HepG2 (cell line): Measurements from ENCODE around the gene CD19. TPM values are rescaled to one million over a fixed set of nuclear protein-coding genes. Genes with fewer than 3 reads are reported as not detected.

Experiments
- ADNP ChIP-seq: sonication (generic); formaldehyde crosslinking; IDR thresholded peaks from 2 replicates; pipeline ENCODE4 v1.4.0; 2020; ENCODE audit warnings: missing genetic modification reagents
- CEBPZ ChIP-seq: IDR thresholded peaks from 2 replicates; pipeline ENCODE4 v1.6.1; 2012; ENCODE audit warnings: low read length, improper control_type of control experiment
- EHMT2 ChIP-seq: fragments of 200-600 bp; sonication (generic); IDR thresholded peaks from 2 replicates; pipeline ENCODE4 v1.7.0; 2017; ENCODE audit warnings: antibody characterized with exemption, low read depth, low read length, borderline replicate concordance
- HNF4G ChIP-seq, 2 experiments: sonication (generic) in 1 of 2; formaldehyde crosslinking in 1 of 2; IDR thresholded peaks; 2 replicates each; pipeline versions ENCODE4 v1.4.0 to v1.6.1; 2011 to 2020; ENCODE audit warnings: borderline replicate concordance in 2 of 2, low read depth in 2 of 2, mild to moderate bottlenecking in 2 of 2, low read length in 1 of 2, missing genetic modification reagents in 1 of 2, moderate library complexity in 1 of 2
- MTA3 ChIP-seq: sonication (generic); formaldehyde crosslinking; IDR thresholded peaks from 2 replicates; pipeline ENCODE4 v1.4.0; 2020; ENCODE audit warnings: missing genetic modification reagents
- NR0B2 ChIP-seq: sonication (generic); formaldehyde crosslinking; IDR thresholded peaks from 2 replicates; pipeline ENCODE4 v1.4.0; 2020; ENCODE audit warnings: mild to moderate bottlenecking, missing genetic modification reagents
- PRMT3 ChIP-seq: sonication (generic); formaldehyde crosslinking; IDR thresholded peaks from 2 replicates; pipeline ENCODE4 v1.8.1; 2022; ENCODE audit warnings: low read depth, mild to moderate bottlenecking, moderate library complexity, missing genetic modification reagents, borderline replicate concordance
- REXO4 ChIP-seq: sonication (generic); formaldehyde crosslinking; IDR thresholded peaks from 2 replicates; pipeline ENCODE4 v1.8.0; 2022; ENCODE audit warnings: missing genetic modification reagents, mild to moderate bottlenecking, borderline replicate concordance
- SIX4 ChIP-seq: sonication (generic); formaldehyde crosslinking; IDR thresholded peaks from 2 replicates; pipeline ENCODE4 v1.4.0; 2020; ENCODE audit warnings: missing genetic modification reagents
- SMAD1 ChIP-seq: sonication (generic); formaldehyde crosslinking; IDR thresholded peaks from 2 replicates; pipeline ENCODE4 v1.4.0; 2020; ENCODE audit warnings: missing genetic modification reagents, low read depth, mild to moderate bottlenecking, borderline replicate concordance
- ZBTB21 ChIP-seq: sonication (generic); formaldehyde crosslinking; IDR thresholded peaks from 2 replicates; pipeline ENCODE4 v1.4.0; 2020; ENCODE audit warnings: missing genetic modification reagents
- ZMYM4 ChIP-seq: sonication (generic); formaldehyde crosslinking; IDR thresholded peaks from 2 replicates; pipeline ENCODE4 v1.8.1; 2023; ENCODE audit warnings: mild to moderate bottlenecking, missing genetic modification reagents
- ZNF639 ChIP-seq: conservative IDR thresholded peaks from 2 replicates; pipeline ENCODE4 v1.6.1; 2018; ENCODE audit warnings: missing genetic modification reagents
- ZNF652 ChIP-seq: IDR thresholded peaks from 2 replicates; pipeline ENCODE4 v1.6.1; 2016; ENCODE audit warnings: low read depth, borderline replicate concordance
- ZNF703 ChIP-seq: sonication (generic); formaldehyde crosslinking; IDR thresholded peaks from 2 replicates; pipeline ENCODE4 v1.5.1; 2020; ENCODE audit warnings: missing genetic modification reagents, mild to moderate bottlenecking, moderate library complexity, borderline replicate concordance
- ZNF749 ChIP-seq: sonication (generic); formaldehyde crosslinking; IDR thresholded peaks from 2 replicates; pipeline ENCODE4 v1.8.0; 2022; ENCODE audit warnings: mild to moderate bottlenecking, missing genetic modification reagents, moderate library complexity, borderline replicate concordance
- ZNF766 ChIP-seq: sonication (generic); formaldehyde crosslinking; IDR thresholded peaks from 2 replicates; pipeline ENCODE4 v1.5.0; 2020; ENCODE audit warnings: missing genetic modification reagents, borderline replicate concordance
- polyA plus RNA-seq, 8 experiments: library from polyadenylated mRNA; depleted of rRNA in 3 of 8; stranded (reverse) in 7 of 8; unstranded in 1 of 8; fragments of >200 nt; fragmentation: Illumina TruSeq in 4 of 8; extraction: Trizol in 4 of 8; gene quantifications; 2 replicates each; pipeline versions ENCODE4 v1.2.1 to v1.2.3, GENCODE V29; 2011 to 2016; ENCODE audit warnings: low read depth in 4 of 8, missing spikeins in 1 of 8, mixed read lengths in 1 of 8; ENCODE audit not compliant: insufficient read depth in 1 of 8
- total RNA-seq, 5 experiments: library from RNA; depleted of rRNA; stranded (reverse); fragments of >200 nt; fragmentation: Illumina TruSeq; extraction: Trizol; gene quantifications; 2 replicates each; pipeline ENCODE4 v1.2.3, GENCODE V29; 2016; ENCODE audit warnings: low read depth in 1 of 5

CD19 gene
- total and polyA plus RNA-seq, 2 of the 13 experiments (the other 11 are each of a cell fraction or from before 2014, with no cell fraction given) = 0.55 to 1.1 TPM

- TF ChIP-seq ZNF766 (CRISPR knock-in tag) (peak; percentile 60; the same call in 1 of the 2 replicates), CEBPZ (peak; percentile 89), NR0B2 (no peak), MTA3 (CRISPR knock-in tag) (no peak), ZNF639 (CRISPR knock-in tag) (0 out of 2 replicates have a peak, but pooled peaks have one; percentile 51), REXO4 (CRISPR knock-in tag) (no peak), ADNP (no peak), ZMYM4 (CRISPR knock-in tag) (peak; percentile 71; the same call in 1 of the 2 replicates), ZNF703 (CRISPR knock-in tag) (no peak), ZNF749 (peak; percentile 89; the same call in 1 of the 2 replicates), HNF4G (IDR thresholded peaks at IDR 0.05; ENCODE audit: borderline replicate concordance, low read depth, low read length) (no peak), HNF4G (CRISPR knock-in tag; IDR thresholded peaks at IDR 0.05; ENCODE audit: borderline replicate concordance, low read depth) (0 out of 2 replicates have a peak, but pooled peaks have one; percentile 18), SIX4 (CRISPR knock-in tag) (no peak), ZNF652 (no peak), ZBTB21 (CRISPR knock-in tag) (no peak), SMAD1 (CRISPR knock-in tag) (no peak), EHMT2 (no peak), PRMT3 (CRISPR knock-in tag) (no peak)
These were observed 19.1 kb downstream of the CD19 start, which contains the start of gene NFATC2IP (continued) for GRCh38 chr16:28950648-28951409.
